Measurements from ENCODE around the gene ANKRD6.

- no peak for TF ChIP-seq CTCF (IDR thresholded peaks at IDR 0.05)
- TF ChIP-seq POLR2AphosphoS5 (IDR thresholded peaks at IDR 0.05; ENCODE audit: low read depth, low read length): no peak
- TF ChIP-seq SIN3A (IDR thresholded peaks at IDR 0.05; ENCODE audit: borderline replicate concordance, insufficient read depth, low read depth, low read length): no peak
- TF ChIP-seq TCF7L2 (IDR thresholded peaks at IDR 0.05; ENCODE audit: low read depth, low read length): no peak
- TF ChIP-seq, protein P1, sequence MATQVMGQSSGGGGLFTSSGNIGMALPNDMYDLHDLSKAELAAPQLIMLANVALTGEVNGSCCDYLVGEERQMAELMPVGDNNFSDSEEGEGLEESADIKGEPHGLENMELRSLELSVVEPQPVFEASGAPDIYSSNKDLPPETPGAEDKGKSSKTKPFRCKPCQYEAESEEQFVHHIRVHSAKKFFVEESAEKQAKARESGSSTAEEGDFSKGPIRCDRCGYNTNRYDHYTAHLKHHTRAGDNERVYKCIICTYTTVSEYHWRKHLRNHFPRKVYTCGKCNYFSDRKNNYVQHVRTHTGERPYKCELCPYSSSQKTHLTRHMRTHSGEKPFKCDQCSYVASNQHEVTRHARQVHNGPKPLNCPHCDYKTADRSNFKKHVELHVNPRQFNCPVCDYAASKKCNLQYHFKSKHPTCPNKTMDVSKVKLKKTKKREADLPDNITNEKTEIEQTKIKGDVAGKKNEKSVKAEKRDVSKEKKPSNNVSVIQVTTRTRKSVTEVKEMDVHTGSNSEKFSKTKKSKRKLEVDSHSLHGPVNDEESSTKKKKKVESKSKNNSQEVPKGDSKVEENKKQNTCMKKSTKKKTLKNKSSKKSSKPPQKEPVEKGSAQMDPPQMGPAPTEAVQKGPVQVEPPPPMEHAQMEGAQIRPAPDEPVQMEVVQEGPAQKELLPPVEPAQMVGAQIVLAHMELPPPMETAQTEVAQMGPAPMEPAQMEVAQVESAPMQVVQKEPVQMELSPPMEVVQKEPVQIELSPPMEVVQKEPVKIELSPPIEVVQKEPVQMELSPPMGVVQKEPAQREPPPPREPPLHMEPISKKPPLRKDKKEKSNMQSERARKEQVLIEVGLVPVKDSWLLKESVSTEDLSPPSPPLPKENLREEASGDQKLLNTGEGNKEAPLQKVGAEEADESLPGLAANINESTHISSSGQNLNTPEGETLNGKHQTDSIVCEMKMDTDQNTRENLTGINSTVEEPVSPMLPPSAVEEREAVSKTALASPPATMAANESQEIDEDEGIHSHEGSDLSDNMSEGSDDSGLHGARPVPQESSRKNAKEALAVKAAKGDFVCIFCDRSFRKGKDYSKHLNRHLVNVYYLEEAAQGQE (IDR thresholded peaks at IDR 0.05; ENCODE audit: insufficient read depth in 1 of 2, low read depth in 2 of 2, low read length in 1 of 2): no peak
Measured at GRCh38 chr6:89415185-89415584, 17.8 kb upstream of the ANKRD6 start.
